ENCODE measurements around the gene SMIM24. TPM values are rescaled to one million over a fixed set of nuclear protein-coding genes. Genes with fewer than 3 reads are reported as not detected.

SMIM24 gene
- total RNA-seq, 1 experiment from 2014 or later: 1.9 TPM

- H2BK5ac ChIP-seq (ENCODE audit: insufficient read length, low read length): no peak overlapping the region
- no peaks in the 10 kb centered on the region for H3K79me2 ChIP-seq (ENCODE audit: insufficient read depth, low read length)
- no peaks in the 10 kb centered on the region for H3K79me1 ChIP-seq (ENCODE audit: insufficient read depth, low read depth, low read length, poor library complexity, severe bottlenecking)
Observed at GRCh38 chr19:3477506-3477905, 2.8 kb downstream of the SMIM24 start.

More at GRCh38 chr19:3477506-3477905, 2.8 kb downstream of the SMIM24 start:
- Histone ChIP-seq H3K4ac (ENCODE audit: low read depth, low read length) (no peak overlapping the region), H3K4me1 (ENCODE audit: insufficient read depth, low read length) (no peaks in the 10 kb centered on the region), H4K8ac (replicated peaks; ENCODE audit: insufficient read length, low read depth, low read length) (no peak overlapping the region), H2BK20ac (ENCODE audit: low read depth, low read length, poor library complexity, severe bottlenecking) (no peak overlapping the region), H2AFZ (ENCODE audit: low read length) (no peak overlapping the region), H3K27ac (ENCODE audit: insufficient read length, low read depth, low read length) (no peak overlapping the region), H3K18ac (ENCODE audit: insufficient read length, low read depth, low read length) (no peak overlapping the region), H2BK120ac (ENCODE audit: low read depth, low read length, poor library complexity, severe bottlenecking) (no peak overlapping the region), H3K56ac (ENCODE audit: insufficient read length, low read depth, low read length) (no peak overlapping the region), H3K9me3 (ENCODE audit: control insufficient read depth, low read depth, low read length) (no peaks in the 10 kb centered on the region), H2BK15ac (ENCODE audit: low read depth, low read length) (no peak overlapping the region), H2AK5ac (ENCODE audit: insufficient read length, low read length) (no peak overlapping the region), H4K5ac (ENCODE audit: insufficient read length, low read depth, low read length) (no peak overlapping the region), H2BK12ac (ENCODE audit: insufficient read length, low read depth, low read length) (no peak overlapping the region), H4K91ac (ENCODE audit: insufficient read length, low read depth, low read length) (no peak overlapping the region), H4K20me1 (ENCODE audit: control insufficient read depth, insufficient read depth, insufficient read length) (no peaks in the 10 kb centered on the region), H3K23me2 (ENCODE audit: insufficient read length, low read depth, low read length, poor library complexity, severe bottlenecking) (peaks cover 4% of the 10 kb centered on the region), H3T11ph (ENCODE audit: low read length) (no peak overlapping the region), H3K9ac (ENCODE audit: extremely low read depth, insufficient read length, low read length) (no peak overlapping the region), H3K23ac (ENCODE audit: insufficient read length, low read depth, low read length) (no peak overlapping the region), H3K27me3 (ENCODE audit: insufficient read depth, low read length) (no peaks in the 10 kb centered on the region), H3K4me2 (ENCODE audit: insufficient read depth, insufficient read length, low read length) (no peak overlapping the region), H3K14ac (ENCODE audit: insufficient read depth, low read length) (no peak overlapping the region)
- Mint-ChIP-seq H3K4me3 (no peak overlapping the region), H3K36me3 (ENCODE audit: insufficient read depth in 1 of 3, low read depth in 3 of 3) (no peaks in the 10 kb centered on the region; a peak in 1 of 7 replicates), H3K4me1 (peaks cover 8 to 23% of the 10 kb centered on the region in 2 experiments), H3K9me3 (0 out of 5 replicates have a peak, but pooled peaks cover 0 to 8% of the 10 kb centered on the region in 2 experiments), H3K27me3 (ENCODE audit: low read depth) (peaks cover 7% of the 10 kb centered on the region), H3K27ac (no peak overlapping the region)
- no peak for DNase-seq
- TF ChIP-seq, protein P1, sequence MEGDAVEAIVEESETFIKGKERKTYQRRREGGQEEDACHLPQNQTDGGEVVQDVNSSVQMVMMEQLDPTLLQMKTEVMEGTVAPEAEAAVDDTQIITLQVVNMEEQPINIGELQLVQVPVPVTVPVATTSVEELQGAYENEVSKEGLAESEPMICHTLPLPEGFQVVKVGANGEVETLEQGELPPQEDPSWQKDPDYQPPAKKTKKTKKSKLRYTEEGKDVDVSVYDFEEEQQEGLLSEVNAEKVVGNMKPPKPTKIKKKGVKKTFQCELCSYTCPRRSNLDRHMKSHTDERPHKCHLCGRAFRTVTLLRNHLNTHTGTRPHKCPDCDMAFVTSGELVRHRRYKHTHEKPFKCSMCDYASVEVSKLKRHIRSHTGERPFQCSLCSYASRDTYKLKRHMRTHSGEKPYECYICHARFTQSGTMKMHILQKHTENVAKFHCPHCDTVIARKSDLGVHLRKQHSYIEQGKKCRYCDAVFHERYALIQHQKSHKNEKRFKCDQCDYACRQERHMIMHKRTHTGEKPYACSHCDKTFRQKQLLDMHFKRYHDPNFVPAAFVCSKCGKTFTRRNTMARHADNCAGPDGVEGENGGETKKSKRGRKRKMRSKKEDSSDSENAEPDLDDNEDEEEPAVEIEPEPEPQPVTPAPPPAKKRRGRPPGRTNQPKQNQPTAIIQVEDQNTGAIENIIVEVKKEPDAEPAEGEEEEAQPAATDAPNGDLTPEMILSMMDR (conservative IDR thresholded peaks at IDR 0.05): no peak

All from H9 (cell line).